ENCODE measurements around the gene AMBRA1.
"Not testable (repeated sequence)": the region's sequence is repeated elsewhere in the genome, so short reads cannot be mapped to it uniquely, and the experiment has no call there.

The AMBRA1 gene

DNA sequence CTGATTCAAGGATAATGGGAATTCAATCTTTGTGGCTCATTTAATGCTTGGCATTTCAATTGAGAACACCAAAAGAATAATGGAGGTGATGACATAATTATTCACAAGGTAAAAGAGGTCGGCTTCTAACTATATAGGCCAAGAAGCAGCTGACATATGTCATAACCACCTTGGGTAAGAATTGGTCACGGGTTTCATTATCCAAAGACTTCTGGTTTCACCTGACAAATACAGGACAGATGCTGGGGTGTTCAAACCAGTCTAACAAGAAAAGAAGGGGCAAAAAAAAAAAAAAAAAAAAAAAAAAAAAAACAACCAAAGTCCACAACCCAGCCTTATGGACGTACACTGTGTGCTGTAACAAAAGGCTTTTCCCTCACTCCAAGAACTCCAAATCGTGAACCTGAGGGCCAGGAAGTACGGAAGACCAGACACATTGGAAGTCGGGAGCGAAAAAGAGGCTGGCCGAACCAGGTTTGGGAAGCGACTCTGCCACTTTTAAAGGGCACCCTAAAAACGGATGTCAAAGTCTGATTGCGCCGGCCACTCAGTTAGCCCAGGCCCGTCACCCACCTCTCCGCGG is 22.8 kb upstream of the AMBRA1 start:
- DNase-seq, result no peak

- DNase-seq, result no peak
These were observed 21.9 kb upstream of the AMBRA1 start for GRCh38 chr11:46615756-46616155.

- DNase-seq, result no peak
These were observed 18.5 kb upstream of the AMBRA1 start for GRCh38 chr11:46612326-46612725.

GRCh38 chr11:46611526-46612304 is 17.9 kb upstream of the AMBRA1 start:
- no peak for DNase-seq

DNA sequence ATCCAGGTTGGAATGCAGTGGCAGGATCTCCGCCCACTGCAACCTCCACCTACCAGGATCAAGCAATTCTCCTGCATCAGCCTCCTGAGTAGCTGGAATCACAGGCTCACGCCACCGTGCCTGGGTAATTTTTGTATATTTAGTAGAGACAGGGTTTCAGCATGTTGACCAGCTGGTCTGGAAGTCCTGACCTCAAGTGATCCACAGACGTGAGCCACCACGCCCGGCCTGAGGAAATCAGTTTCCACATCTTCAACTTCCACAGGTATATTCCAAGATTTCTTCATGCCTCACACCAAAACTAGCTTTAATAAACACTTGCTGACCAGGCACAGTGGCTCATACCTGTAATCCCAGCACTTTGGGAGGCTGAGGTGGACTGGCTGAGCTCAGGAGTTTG is 15.6 kb upstream of the AMBRA1 start:
- no peak for DNase-seq

DNA sequence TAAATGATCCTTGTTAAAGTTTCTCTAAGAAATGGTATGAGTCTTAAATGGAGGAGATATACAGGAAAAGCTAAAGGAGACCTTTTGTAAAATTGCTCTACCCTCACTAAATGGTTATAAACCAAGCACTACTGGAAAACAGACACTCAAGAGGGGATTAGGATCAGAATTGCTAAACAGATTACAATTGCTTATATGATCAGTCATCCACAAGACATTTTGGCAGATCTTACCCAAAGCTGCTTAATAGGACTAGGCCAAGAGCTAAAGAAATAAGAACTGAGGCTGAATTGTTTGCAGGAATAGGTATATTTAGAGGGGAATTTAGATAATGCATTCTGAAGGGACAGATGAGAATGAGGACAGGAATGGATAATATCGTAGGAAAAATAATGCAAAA is 13.7 kb upstream of the AMBRA1 start:
- DNase-seq, result no peak

DNA sequence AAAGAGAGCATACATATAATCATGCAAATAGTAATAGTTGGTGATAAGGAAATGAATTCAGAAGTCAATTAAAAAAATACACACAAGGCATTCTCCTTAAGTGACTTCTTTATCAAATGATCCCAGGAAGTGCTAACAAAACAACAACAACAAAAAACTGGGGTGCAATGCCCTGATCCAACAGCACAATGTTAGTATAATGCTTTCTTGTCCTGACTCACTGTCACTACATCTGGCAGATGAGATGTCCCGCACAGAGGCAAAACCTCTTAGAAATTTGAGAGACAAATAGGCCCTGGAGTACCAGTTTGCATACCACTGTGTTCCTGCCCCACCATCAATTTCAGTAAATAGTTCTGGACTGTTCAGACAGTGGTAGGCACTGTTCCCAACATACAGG is 11.0 kb upstream of the AMBRA1 start:
- no peak for DNase-seq

DNA sequence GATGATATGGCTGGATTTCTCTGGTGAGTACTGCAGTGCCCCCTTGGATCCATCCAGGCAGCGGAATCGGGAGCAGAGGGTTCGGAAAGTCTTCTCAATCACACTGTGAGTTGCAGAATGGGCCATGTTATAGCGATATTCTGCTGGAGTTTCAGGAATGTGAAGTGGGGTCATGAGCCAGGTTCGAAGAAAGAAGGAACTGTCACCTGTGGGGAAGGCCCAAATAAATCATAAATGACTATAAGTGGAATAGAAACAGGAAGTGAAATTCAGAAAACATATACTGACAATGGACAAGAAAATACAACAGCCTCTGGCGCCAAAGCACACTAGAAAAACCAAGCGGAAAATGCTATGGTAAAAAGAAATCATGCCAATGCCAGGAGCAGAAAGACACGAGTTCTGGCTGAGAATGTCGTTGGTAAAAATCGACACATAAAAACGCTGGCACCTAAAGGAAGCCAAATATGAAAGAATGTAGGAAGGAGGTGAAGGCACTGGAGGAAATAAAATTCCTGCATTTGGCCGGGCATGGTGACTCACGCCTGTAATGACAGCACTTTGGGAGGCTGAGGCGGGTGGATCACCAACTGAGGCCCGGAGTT is 10.0 kb upstream of the AMBRA1 start:
- DNase-seq, result no peak

DNA sequence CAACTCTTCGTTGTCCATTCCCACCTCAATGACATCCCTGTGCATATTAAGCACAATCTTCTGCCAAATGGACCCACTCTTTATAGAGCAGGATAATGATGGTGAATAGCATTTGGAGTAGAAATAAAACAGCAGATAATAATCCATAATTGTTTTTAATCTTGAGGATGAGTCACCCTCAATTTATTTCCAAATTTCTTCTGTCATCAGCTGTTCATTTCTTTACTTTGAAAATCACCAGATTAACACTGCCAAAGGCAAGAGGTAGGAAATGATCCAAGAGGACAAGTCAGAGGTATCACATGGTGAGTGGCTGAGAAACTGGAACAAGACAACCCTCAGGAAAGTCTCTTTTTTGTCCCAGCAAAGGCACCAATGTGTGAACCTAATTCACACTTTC is 7.3 kb upstream of the AMBRA1 start:
- no peak for DNase-seq

DNA sequence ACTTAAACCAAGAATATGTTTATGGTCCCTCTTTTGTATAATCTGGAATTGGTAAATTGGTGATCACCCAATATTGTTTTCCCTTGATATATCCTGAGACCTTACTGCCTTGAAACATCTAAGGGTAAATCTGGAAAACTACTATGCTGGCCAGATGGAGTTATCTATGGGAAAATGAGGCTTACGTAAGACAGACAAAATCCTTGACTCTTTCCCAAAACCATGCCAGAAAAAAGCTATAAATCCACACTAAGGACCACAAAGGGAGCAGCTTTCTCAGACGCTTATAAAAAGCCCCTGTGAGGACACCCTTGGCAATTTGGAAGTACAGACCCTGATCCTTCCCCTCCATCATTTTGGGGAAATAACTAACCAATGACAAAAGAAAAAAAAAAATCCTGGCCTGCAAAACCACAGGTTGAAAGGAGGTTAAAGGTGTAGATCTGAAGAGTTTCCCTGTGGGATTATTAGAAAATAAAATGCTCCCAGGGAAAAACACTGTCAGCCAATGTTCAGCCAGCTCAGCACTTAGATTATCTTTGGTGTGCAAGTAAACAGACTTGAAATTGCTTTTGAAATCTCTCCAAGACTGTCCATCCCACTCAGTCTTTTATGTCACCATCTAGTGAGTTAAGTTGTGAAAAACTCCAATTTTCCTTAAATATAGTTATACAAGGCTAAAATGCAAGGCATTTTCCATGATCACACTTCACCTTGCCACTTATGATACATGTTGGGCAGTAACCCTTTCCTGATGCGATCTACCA is 6.6 kb upstream of the AMBRA1 start:
- DNase-seq, result no peak

DNA sequence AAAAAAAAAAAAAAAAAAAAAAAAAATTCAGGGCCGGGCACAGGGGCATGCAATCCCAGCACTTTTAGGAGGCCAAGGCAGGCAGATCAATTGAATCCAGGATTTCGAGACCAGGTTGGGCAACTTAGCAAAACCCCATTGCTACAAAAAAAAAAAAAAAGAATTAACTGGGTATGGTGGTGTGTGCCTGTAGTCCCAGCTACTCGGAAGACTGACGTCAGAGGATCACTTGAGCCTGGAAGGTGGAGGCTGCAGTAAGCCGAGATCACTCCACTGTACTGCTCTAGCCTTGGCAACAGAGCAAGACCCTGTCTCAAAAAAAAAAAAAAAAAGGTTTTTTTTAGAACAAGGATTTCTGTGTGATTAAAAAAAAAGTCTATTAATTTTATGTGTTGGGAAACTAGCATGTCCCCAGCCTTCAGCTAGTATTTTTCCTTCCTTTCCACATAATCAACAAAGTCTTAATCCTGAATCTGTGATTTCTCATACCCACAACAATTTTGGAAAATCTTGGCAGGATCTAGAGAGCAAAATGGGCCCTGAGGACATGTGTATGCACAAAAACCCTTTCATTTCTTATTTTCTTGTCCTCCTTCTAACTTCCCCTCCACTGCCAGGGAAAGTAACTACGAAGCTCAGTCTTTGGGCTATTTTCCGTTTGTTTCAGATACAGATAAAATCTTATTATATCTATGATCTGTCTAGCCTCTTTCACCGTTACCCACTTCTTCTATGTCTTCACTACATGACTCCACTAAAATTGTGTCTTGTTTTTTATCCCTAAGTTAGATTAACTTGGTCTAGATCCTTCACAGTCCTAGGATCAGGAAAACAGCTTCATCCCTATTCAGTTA is 5.7 kb upstream of the AMBRA1 start:
- no peak for DNase-seq

DNA sequence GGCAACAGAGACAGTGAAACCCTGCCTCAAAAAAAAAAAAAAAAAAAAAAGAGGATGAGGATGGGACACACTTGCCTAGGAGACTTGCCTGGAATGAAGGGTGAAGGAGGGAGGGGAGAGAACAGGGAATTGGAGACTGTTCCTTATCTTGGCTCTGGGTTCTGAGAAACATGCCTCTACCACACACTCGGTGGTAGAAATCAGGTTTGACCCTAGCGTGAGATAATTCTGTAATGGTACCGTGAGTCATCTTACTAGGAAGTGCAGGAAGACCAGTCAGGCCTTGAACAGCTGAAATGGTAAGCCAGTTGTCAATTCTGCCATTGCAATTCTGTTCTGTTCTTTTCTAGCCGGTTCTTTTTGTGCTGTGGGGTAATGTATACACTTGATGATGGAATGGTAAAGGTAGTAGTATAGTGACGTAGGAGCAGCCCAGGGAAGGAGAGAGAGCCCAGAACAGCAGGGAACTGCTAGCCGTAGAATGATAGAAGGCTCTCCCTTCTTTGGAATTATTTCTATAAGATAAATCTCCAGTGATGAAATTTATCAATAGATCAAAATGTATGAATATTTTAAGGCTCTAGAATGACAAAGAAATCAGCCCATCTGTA is 3.9 kb upstream of the AMBRA1 start:
- DNase-seq, result no peak

- DNase-seq, result no peak
These were observed 3.3 kb upstream of the AMBRA1 start for GRCh38 chr11:46597155-46597554.

DNA sequence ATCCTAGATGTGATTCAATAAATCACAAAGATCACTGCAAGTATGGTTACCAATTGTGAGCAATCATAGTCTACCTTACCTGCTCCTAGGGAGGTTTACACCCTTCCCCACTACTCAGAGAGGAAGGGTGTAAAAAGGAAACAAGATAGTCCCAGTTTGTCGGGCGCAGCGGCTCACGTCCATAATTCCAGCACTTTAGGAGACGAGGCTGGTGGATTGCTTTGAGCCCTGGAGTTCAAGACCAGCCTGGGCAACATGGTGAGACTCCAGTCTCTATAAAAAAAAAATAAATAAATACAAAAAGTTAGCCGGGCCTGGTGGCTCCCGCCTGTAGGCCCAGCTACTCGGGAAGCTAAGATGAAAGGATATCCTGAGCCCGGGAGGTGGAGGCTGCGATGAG is 962 bp upstream of the AMBRA1 start:
- DNase-seq, result no peak

GRCh38 chr11:46594374-46594700 is 514 bp upstream of the AMBRA1 start:
- DNase-seq, result no peak

DNA sequence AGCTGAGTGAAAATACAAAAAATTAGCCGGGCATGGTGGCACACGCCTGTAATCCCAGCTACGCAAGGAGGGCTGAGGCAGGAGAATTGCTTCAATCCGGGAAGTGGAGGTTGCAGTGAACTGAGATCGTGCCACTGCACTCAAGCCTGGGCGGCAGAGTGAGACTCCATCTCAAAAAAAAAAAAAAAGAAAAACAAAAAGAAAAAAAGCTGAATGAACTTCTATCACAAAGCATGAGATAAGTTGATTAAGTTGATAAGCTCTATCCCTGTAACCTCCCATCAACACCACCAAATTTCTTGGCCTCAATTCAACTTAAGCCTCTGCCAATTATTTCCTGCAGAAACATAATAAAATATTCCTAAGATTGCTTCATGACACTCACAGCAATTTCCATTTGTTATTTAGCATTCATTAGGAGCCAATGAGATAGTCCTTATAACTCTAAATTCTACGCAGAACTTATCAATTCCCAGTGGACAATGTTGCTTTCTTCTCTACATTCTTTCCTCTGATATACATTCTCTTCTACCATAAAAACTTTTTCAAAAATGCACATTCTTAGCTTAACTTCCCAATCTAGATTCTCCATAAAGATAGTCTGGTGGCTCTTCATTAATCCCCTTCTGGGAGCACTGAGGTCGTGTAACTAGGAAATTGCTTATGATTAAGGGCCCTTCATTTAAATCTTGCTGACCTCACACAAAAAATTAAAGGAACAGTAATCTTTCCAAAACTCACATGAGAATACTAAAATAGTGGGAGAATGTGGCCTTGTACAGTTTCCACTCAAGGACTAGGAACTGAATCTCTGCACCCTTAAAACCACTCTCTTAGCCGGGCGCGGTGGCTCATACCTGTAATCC is 2.9 kb downstream of the AMBRA1 start:
- DNase-seq, result no peak

- DNase-seq, result no peak
These were observed 4.9 kb downstream of the AMBRA1 start for GRCh38 chr11:46588915-46589314.

GRCh38 chr11:46588131-46588530 is 5.7 kb downstream of the AMBRA1 start:
- no peak for DNase-seq

DNA sequence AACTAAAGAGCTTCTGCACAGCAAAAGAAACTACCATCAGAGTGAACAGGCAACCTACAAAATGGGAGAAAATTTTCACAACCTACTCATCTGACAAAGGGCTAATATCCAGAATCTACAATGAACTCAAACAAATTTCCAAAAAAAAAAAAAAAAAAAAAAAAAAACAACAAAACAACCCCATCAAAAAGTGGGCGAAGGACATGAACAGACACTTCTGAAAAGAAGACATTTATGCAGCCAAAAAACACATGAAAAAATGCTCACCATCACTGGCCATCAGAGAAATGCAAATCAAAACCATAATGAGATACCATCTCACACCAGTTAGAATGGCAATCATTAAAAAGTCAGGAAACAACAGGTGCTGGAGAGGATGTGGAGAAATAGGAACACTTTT is 10.3 kb downstream of the AMBRA1 start:
- not testable (repeated sequence) for DNase-seq

DNA sequence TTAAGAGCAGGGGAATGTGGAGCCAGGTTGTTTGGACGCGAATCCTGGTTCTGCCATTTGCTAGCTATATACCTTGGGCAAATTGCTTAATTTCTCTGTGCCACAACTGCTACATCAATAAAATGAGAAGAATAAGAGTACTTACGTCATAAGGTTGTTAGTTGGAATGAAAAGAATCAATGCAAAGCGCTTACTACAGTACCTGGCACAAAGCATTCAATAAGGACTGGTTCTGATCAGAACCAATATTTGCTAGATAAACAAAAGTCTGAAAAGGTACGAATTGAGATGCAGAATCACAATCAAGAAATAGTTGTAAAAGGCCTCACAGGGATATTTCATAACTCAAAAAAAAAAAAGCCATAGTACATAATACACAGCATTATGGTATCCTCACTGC is 11.2 kb downstream of the AMBRA1 start:
- DNase-seq, result no peak

DNA sequence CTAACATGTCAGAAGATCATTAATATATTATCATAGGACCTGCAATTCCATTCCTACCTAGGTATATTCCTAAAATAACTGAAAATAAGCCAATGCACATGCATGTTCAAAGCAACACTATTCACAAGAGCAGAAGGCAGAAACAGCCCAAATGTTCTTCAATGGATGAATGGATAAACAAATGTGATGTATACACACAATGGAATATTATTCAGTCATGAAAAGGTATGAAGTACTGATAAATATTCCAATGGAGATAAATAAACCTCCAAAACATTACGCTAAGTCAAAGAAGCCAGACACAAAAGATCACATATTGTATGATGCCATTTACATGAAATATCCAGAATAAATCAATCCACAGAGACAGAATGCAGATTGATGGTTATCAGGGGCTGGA is 16.8 kb downstream of the AMBRA1 start:
- no peak for DNase-seq

- DNase-seq, result no peak
These were observed 19.2 kb downstream of the AMBRA1 start for GRCh38 chr11:46574656-46575055.

Measured in NCI-H345 (cell line).